ENCODE results near the gene HTRA1.

The HTRA1 gene

DNA sequence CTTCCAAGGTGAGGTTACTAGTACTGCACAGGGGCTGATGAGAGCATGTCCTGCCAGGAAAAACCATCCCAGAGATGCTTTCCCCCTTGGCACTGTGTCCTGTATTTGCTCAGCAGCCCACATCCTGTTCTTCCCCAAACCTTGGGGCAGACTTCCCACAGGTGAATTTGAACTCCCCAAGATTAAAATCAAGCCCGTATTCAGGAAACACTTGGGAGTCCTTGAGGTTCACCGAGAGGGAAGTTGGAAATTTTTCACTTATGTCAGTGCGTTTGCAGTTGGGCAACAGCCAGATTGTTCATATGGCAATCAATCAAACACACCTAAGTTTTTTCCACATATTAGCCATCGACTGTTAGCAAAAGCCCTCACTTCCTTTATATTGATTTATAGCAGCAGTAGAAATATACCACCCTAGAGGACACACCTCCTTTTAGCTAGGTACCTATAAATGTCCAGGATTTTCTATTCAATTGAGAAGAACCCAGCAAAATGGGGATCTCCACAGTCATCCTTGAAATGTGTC, 99.0 kb downstream of the HTRA1 start, which contains the start of gene DMBT1:
Gene DMBT1, plus strand, starts transcription at position 476 of the 526 bp plus-strand sequence. Its CDS starts 17 bp downstream, at position 493.
- Mint-ChIP-seq H3K27me3 (ENCODE audit: low read depth, poor library complexity) (peaks cover 53% of the 10 kb centered on the region), H3K4me1 (peaks cover 6% of the 10 kb centered on the region), H3K9me3 (no peaks in the 10 kb centered on the region), H3K36me3 (ENCODE audit: low read depth) (no peaks in the 10 kb centered on the region), H3K27ac (peak within 1 kb of the TSS; percentile 50), H3K4me3 (no peak within 1 kb of the TSS)
- DNase-seq = no peak
- TF ChIP-seq, protein P1, sequence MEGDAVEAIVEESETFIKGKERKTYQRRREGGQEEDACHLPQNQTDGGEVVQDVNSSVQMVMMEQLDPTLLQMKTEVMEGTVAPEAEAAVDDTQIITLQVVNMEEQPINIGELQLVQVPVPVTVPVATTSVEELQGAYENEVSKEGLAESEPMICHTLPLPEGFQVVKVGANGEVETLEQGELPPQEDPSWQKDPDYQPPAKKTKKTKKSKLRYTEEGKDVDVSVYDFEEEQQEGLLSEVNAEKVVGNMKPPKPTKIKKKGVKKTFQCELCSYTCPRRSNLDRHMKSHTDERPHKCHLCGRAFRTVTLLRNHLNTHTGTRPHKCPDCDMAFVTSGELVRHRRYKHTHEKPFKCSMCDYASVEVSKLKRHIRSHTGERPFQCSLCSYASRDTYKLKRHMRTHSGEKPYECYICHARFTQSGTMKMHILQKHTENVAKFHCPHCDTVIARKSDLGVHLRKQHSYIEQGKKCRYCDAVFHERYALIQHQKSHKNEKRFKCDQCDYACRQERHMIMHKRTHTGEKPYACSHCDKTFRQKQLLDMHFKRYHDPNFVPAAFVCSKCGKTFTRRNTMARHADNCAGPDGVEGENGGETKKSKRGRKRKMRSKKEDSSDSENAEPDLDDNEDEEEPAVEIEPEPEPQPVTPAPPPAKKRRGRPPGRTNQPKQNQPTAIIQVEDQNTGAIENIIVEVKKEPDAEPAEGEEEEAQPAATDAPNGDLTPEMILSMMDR (IDR thresholded peaks at IDR 0.05) = no peak

DNA sequence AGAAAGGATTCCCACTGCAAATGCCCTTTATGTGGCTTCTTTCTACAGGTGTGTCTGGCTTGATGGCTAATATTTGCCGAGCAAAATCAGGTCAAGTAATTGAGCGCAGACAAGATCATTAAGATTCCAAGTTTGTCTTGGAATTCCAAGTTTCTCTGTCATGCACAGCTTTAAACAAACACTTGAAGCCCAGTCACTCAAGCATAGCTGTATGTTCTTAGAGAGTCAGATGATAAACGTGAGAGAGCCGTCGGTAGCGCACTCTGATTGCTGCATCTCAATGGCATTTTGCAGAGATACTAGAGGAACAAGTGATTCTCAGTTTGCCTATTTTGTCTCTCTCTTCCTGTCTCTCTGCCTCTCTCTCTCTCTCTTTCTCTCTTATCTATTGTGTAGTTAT, 99.9 kb downstream of the HTRA1 start:
- H3K27me3 Mint-ChIP-seq (ENCODE audit: low read depth, poor library complexity) = peaks cover 61% of the 10 kb centered on the region
- TF ChIP-seq, protein P1 (IDR thresholded peaks at IDR 0.05) = no peak
- no peak overlapping the region for H3K4me3 Mint-ChIP-seq
- no peaks in the 10 kb centered on the region for H3K9me3 Mint-ChIP-seq
- H3K27ac Mint-ChIP-seq = peak overlapping the region; percentile 50
- H3K4me1 Mint-ChIP-seq = peaks cover 6% of the 10 kb centered on the region
- no peak for DNase-seq
- H3K36me3 Mint-ChIP-seq (ENCODE audit: low read depth) = no peaks in the 10 kb centered on the region

DNA sequence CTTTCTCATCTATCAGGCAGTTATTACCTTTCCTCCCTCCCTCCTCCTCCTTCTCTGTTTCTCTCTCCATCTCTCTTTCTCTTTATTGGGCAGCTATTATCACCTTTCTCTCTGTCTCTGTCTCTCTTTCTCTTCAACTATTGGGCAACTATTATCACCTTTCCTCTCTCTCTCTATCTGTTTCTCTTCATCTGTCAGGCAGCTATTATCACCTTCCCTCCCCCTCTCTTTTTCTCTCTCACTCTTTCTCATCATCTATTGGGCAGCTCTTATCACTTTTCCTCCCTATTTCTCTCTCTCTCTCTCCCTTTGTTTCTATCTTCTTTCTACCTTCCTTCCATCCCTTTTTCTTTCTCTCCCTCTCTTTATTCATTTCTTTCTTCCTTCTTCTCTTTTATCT, 100.4 kb downstream of the HTRA1 start:
- Mint-ChIP-seq H3K27me3 (ENCODE audit: low read depth, poor library complexity) (peaks cover 61% of the 10 kb centered on the region), H3K36me3 (ENCODE audit: low read depth) (no peaks in the 10 kb centered on the region), H3K4me3 (no peak overlapping the region), H3K9me3 (no peaks in the 10 kb centered on the region), H3K27ac (no peak overlapping the region), H3K4me1 (peaks cover 6% of the 10 kb centered on the region)
- TF ChIP-seq, protein P1 (IDR thresholded peaks at IDR 0.05) = no peak
- no peak for DNase-seq
